A549 treated with ZK216348 at 1 μM for 4 hours (cell line): ENCODE data around the gene UBAC2. TPM values are rescaled to one million over a fixed set of nuclear protein-coding genes. Genes with fewer than 3 reads are reported as not detected.

Source experiments
- total RNA-seq: library from RNA; stranded (reverse); fragments of 200-300 nt; extraction: Qiagen RNA extraction; gene quantifications from 5 replicates; pipeline ENCODE4 v1.2.3, GENCODE V29; 2022; ENCODE audit warnings: low read depth

UBAC2 gene, protein sequence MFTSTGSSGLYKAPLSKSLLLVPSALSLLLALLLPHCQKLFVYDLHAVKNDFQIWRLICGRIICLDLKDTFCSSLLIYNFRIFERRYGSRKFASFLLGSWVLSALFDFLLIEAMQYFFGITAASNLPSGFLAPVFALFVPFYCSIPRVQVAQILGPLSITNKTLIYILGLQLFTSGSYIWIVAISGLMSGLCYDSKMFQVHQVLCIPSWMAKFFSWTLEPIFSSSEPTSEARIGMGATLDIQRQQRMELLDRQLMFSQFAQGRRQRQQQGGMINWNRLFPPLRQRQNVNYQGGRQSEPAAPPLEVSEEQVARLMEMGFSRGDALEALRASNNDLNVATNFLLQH
- total RNA-seq, result 52.9 to 66.1 TPM (median 63.5 TPM) in 5 replicates

DNA sequence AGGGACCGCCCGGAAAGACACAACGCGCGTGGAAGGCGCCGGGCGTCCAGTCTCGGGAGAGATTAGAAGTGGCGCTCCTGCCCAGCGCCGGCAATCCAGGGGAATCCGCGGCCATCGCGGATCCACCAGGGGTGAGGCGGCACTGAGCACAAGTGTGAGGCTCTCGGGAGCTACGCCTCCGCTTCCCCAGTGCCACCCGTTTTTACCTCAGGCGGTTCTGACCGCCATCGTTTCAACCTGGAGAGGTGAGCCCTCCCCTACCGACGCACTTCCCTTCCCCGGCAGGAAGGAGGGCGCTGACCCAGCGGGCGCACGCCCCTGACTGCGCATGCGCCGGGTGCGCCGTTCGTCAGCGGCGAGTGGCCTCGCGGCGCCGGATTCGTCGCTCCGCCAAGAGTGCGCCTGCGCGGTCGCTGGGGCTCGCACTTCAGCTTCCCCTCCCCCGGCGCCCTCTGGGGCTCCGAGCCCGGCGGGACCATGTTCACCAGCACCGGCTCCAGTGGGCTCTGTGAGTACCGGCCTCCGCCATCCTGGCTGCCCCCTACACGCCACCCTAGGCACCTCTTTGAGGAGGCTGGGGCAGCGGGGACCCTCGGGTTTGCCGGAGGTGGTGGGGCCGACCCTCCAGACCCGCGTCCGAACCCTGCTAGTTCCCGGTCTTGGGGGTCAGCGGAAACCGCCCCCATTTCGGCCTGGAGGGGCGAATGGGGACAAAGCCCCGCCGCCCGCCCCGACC, at the start of gene UBAC2:
UBAC2 (plus strand) TSS at position 423 of the 736 bp plus-strand sequence; CDS start at position 478, 55 bp downstream.

DNA sequence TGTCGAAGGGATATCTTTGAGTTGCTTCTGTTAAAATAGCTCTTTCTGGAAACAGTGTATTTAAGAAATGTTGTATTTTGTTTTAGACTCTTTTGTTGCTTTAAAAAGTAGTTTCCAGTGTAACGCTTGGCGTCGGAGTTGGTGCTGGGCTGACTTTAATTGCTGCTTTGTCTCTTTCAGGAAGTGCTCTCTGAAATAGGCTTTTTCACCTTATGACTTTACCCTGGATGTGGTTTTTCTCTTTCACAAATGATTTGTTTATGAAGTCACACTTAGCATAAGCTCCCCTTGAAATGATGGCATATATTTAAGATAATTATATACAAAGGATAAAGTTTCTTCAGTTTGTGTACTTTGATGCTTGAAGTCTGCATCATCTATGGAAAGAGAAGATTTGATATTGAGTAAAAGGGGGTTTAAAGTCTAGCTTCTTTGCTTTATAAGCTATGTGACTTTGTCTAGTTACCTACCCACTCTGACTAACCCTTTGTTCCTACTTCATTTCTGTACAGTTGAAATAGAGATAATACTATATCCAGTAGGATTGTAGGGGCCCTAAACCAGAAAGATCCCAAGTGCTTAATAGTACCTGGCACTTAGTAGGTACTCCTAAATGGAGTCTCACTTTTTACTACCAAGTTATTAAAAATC, 57.7 kb downstream of the UBAC2 start, which contains the start of gene GPR18:
GPR18 (minus strand) TSS at position 170 of the 651 bp plus-strand sequence. CDS start 2,507 bp downstream, outside the sequence.

DNA sequence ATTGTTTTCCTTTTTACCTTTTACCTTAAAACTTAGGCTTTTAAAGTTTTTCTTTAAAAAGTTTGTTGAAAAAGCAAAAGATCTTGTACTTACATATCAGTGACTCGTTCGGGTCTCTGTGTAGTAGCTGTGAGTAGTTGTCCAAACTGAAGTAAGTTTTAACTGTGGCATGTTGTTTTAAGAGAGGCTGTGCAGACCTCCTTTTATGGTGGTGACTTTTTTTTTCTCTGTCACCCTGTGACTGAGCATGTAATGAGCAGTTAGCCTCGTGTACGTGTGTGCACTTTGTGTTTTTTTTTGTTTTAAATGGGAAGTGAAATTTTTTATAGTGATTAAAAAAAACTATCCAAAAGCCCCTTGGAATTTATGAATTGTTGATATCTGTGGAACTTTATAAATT, 106.6 kb downstream of the UBAC2 start, which contains the start of gene GPR183:
GPR183 (minus strand) TSS at position 153 of the 400 bp plus-strand sequence. CDS start 11,254 bp downstream, outside the sequence.

Other genes with a start within 250 kb of the UBAC2 start
- 19.1 to 32.1 TPM (median 29.6 TPM) in 5 replicates for gene DOCK9, start 222.8 kb upstream of the UBAC2 start, total RNA-seq
- not detected in 5 replicates for gene GPR18, start 57.5 kb downstream of the UBAC2 start, total RNA-seq
- not detected in 5 replicates for gene GPR183, start 106.5 kb downstream of the UBAC2 start, total RNA-seq